ENCODE results near the gene OR4D5. TPM values are rescaled to one million over a fixed set of nuclear protein-coding genes. Genes with fewer than 3 reads are reported as not detected.

The OR4D5 gene
- polyA plus RNA-seq, 1 of the 3 experiments (the other 2 are of a cell fraction) = not detected

GRCh38 chr11:123943738-123944137, 4.3 kb downstream of the OR4D5 start, which contains the start of gene OR6T1:
Gene OR6T1 (minus strand): TSS chr11:123943838. CDS start chr11:123943838, 0 bp downstream.
- Histone ChIP-seq H3K9ac (no peak within 1 kb of the TSS), H2AFZ (ENCODE audit: low read depth) (no peak within 1 kb of the TSS), H3K4me2 (no peak within 1 kb of the TSS), H3K9me2 (no peaks in the 10 kb centered on the region), H3F3A (replicated peaks; ENCODE audit: insufficient read depth) (no peaks in the 10 kb centered on the region), H3K4me1 (ENCODE audit: control insufficient read depth in 1 of 2, insufficient read depth in 2 of 2, low read depth in 1 of 2, low read length in 1 of 2) (no peaks in the 10 kb centered on the region), H3K27me3 (ENCODE audit: insufficient read depth) (no peaks in the 10 kb centered on the region; the same call in 1 of the 2 replicates), H4K20me1 (ENCODE audit: insufficient read depth) (no peaks in the 10 kb centered on the region), H3K36me3 (replicated peaks in 1 of 2; ENCODE audit: control insufficient read depth in 1 of 2, insufficient read depth in 2 of 2, low read length in 1 of 2) (no peaks in the 10 kb centered on the region), H3K9me3 (no peaks in the 10 kb centered on the region), H3K79me2 (ENCODE audit: insufficient read depth) (no peaks in the 10 kb centered on the region), H3K27ac (ENCODE audit: low read depth in 2 of 2, low read length in 1 of 2) (no peak within 1 kb of the TSS), H3K4me3 (ENCODE audit: low read depth in 2 of 2, low read length in 1 of 2) (no peak within 1 kb of the TSS)
- DNase-seq = no peak
- CTCF ChIA-PET = interaction anchor here (1.5 kb wide), 1 partner anchor 13 kb away, joined by 3 read pairs; no protein-coding TSS in a partner anchor
- POLR2A ChIA-PET = no interaction called here
- 33% methylated on average over 3 of the region's 3 CpGs for WGBS (ENCODE audit: low lambda C conversion rate)
- no peak for TF ChIP-seq USF2 (IDR thresholded peaks at IDR 0.05; ENCODE audit: borderline replicate concordance, low read depth, low read length)
- no peak for TF ChIP-seq RAD21 (IDR thresholded peaks at IDR 0.05; ENCODE audit: low read length)
- no peak for TF ChIP-seq RXRA (IDR thresholded peaks at IDR 0.05; ENCODE audit: borderline replicate concordance, low read depth)
- no peak for TF ChIP-seq MAX (IDR thresholded peaks at IDR 0.05; ENCODE audit: low read depth)
- no peak for TF ChIP-seq ELF1 (IDR thresholded peaks at IDR 0.05)
- no peak for TF ChIP-seq JUND (IDR thresholded peaks at IDR 0.05)
- TF ChIP-seq USF1 (IDR thresholded peaks at IDR 0.05; ENCODE audit: borderline replicate concordance, low read depth) = no peak
- TF ChIP-seq GABPA (IDR thresholded peaks at IDR 0.05; ENCODE audit: low read depth) = no peak
- no peak for TF ChIP-seq FOXJ3 (CRISPR knock-in tag; IDR thresholded peaks at IDR 0.05)
- no peak for TF ChIP-seq TAF1 (IDR thresholded peaks at IDR 0.05; ENCODE audit: borderline replicate concordance, low read depth, low read length)
- TF ChIP-seq RCOR1 (IDR thresholded peaks at IDR 0.05; ENCODE audit: low read length) = no peak
- TF ChIP-seq EP300 (IDR thresholded peaks at IDR 0.05; ENCODE audit: borderline replicate concordance in 1 of 2, low read depth in 1 of 2, low read length in 1 of 2) = no peak
- no peak for TF ChIP-seq CHD2 (IDR thresholded peaks at IDR 0.05; ENCODE audit: low read length, partially characterized antibody)

GRCh38 chr11:123945132-123945531, 5.7 kb downstream of the OR4D5 start:
- no peaks in the 10 kb centered on the region for H4K20me1 ChIP-seq (ENCODE audit: insufficient read depth)
- CTCF ChIA-PET = no interaction called here
- POLR2A ChIA-PET = no interaction called here
- H3K9me2 ChIP-seq = no peaks in the 10 kb centered on the region
- no peak overlapping the region for H3K4me3 ChIP-seq (ENCODE audit: low read depth in 2 of 2, low read length in 1 of 2)
- no peaks in the 10 kb centered on the region for H3K4me1 ChIP-seq (ENCODE audit: control insufficient read depth in 1 of 2, insufficient read depth in 2 of 2, low read depth in 1 of 2, low read length in 1 of 2)
- no peaks in the 10 kb centered on the region for H3K9me3 ChIP-seq
- H3K4me2 ChIP-seq = no peak overlapping the region
- no peaks in the 10 kb centered on the region for H3F3A ChIP-seq (replicated peaks; ENCODE audit: insufficient read depth)
- 0% methylated on average over 1 of the region's 1 CpG for WGBS (ENCODE audit: low lambda C conversion rate)
- no peak for DNase-seq
- no peaks in the 10 kb centered on the region for H3K36me3 ChIP-seq (replicated peaks in 1 of 2; ENCODE audit: control insufficient read depth in 1 of 2, insufficient read depth in 2 of 2, low read length in 1 of 2)
- H3K27me3 ChIP-seq (ENCODE audit: insufficient read depth) = no peaks in the 10 kb centered on the region; the same call in 1 of the 2 replicates
- no peaks in the 10 kb centered on the region for H3K79me2 ChIP-seq (ENCODE audit: insufficient read depth)
- no peak overlapping the region for H3K27ac ChIP-seq (ENCODE audit: low read depth in 2 of 2, low read length in 1 of 2)
- H3K9ac ChIP-seq = no peak overlapping the region
- no peak overlapping the region for H2AFZ ChIP-seq (ENCODE audit: low read depth)
- TF ChIP-seq GABPA (IDR thresholded peaks at IDR 0.05; ENCODE audit: low read depth) = no peak
- no peak for TF ChIP-seq USF1 (IDR thresholded peaks at IDR 0.05; ENCODE audit: borderline replicate concordance, low read depth)
- TF ChIP-seq MEF2A (IDR thresholded peaks at IDR 0.05; ENCODE audit: borderline replicate concordance, low read depth) = no peak
- no peak for TF ChIP-seq TEAD4 (IDR thresholded peaks at IDR 0.05; ENCODE audit: borderline replicate concordance, insufficient read depth)
- no peak for TF ChIP-seq CHD2 (IDR thresholded peaks at IDR 0.05; ENCODE audit: low read length, partially characterized antibody)
- no peak for TF ChIP-seq REST (IDR thresholded peaks at IDR 0.05; ENCODE audit: low read depth, low read length)
- TF ChIP-seq RCOR1 (IDR thresholded peaks at IDR 0.05; ENCODE audit: low read length) = no peak
- TF ChIP-seq NRF1 (IDR thresholded peaks at IDR 0.05; ENCODE audit: low read depth, low read length) = no peak
- no peak for TF ChIP-seq ELF1 (IDR thresholded peaks at IDR 0.05)
- no peak for TF ChIP-seq RFX5 (IDR thresholded peaks at IDR 0.05; ENCODE audit: low read length)
- TF ChIP-seq MAX (IDR thresholded peaks at IDR 0.05; ENCODE audit: low read depth) = no peak
- TF ChIP-seq CTCF (IDR thresholded peaks at IDR 0.05) = no peak

Measured in SK-N-SH (cell line).